Activated CD8-positive, alpha-beta memory T cell treated with anti-CD3 and anti-CD28 coated beads for 1 hour (primary cell): ENCODE measurements around the gene NOA1.
"Not testable (repeated sequence)": the region's sequence is repeated elsewhere in the genome, so short reads cannot be mapped to it uniquely, and the experiment has no call there.

Experiments used
- DNase-seq, 2 donors: peaks; one replicate each; pipeline ENCODE4 v3.0.0-alpha.2; 2020; ENCODE audit warnings: low read depth in 1 of 2; ENCODE audit errors: extremely low read depth in 1 of 2

Gene NOA1

GRCh38 chr4:56959100-56959499 lies 18.3 kb downstream of the NOA1 start:
- DNase-seq = no peak

- no peak for DNase-seq
Measured at GRCh38 chr4:56958111-56958517, 19.3 kb downstream of the NOA1 start.

- DNase-seq = no peak
Measured at GRCh38 chr4:56953680-56954520, 23.5 kb downstream of the NOA1 start.

- no peak for DNase-seq
Measured at GRCh38 chr4:56941403-56941802, 36.0 kb downstream of the NOA1 start.

- DNase-seq = no peak
Measured at GRCh38 chr4:56940971-56941370, 36.4 kb downstream of the NOA1 start.

GRCh38 chr4:56940403-56940802 lies 37.0 kb downstream of the NOA1 start:
- DNase-seq = no peak

- DNase-seq = not testable (repeated sequence)
Measured at GRCh38 chr4:56939826-56940225, 37.6 kb downstream of the NOA1 start.

- DNase-seq = no peak
Measured at GRCh38 chr4:56937262-56937661, 40.1 kb downstream of the NOA1 start.

GRCh38 chr4:56931924-56932323 lies 45.5 kb downstream of the NOA1 start:
- DNase-seq = no peak

- DNase-seq = no peak
Measured at GRCh38 chr4:56930638-56931037, 46.8 kb downstream of the NOA1 start.

GRCh38 chr4:56927196-56927595 lies 50.2 kb downstream of the NOA1 start:
- DNase-seq = no peak

- DNase-seq = not testable (repeated sequence)
Measured at GRCh38 chr4:56914977-56915376, 62.4 kb downstream of the NOA1 start.

GRCh38 chr4:56914336-56914735 lies 63.1 kb downstream of the NOA1 start:
- DNase-seq = no peak
